ENCODE measurements around the gene GMPPA. TPM values are rescaled to one million over a fixed set of nuclear protein-coding genes. Genes with fewer than 3 reads are reported as not detected.
A peak's percentile ranks its signal among the peaks of the same experiment; 100 is the strongest.

The GMPPA gene
- total RNA-seq, 1 donor from 2014 or later = 35.8 TPM

DNA sequence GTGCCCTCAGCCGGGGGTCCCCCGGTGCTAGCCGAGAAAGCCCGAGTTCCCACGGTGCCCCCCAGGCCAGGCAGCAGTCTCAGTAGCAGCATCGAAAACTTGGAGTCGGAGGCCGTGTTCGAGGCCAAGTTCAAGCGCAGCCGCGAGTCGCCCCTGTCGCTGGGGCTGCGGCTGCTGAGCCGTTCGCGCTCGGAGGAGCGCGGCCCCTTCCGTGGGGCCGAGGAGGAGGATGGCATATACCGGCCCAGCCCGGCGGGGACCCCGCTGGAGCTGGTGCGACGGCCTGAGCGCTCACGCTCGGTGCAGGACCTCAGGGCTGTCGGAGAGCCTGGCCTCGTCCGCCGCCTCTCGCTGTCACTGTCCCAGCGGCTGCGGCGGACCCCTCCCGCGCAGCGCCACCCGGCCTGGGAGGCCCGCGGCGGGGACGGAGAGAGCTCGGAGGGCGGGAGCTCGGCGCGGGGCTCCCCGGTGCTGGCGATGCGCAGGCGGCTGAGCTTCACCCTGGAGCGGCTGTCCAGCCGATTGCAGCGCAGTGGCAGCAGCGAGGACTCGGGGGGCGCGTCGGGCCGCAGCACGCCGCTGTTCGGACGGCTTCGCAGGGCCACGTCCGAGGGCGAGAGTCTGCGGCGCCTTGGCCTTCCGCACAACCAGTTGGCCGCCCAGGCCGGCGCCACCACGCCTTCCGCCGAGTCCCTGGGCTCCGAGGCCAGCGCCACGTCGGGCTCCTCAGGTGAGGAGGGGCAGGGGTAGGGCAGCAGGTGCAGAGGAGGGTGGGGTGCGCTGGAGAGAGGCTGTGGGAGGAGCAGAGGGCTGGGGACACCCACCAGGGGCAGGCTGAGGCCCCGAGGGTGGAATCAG lies 14.1 kb upstream of the GMPPA start:
- no peak overlapping the region for H3K4me3 Mint-ChIP-seq (ENCODE audit: low read depth)
- peak; percentile 29 for DNase-seq (ENCODE audit: low spot score, unreplicated experiment)
- no peaks in the 10 kb centered on the region for H3K36me3 Mint-ChIP-seq (ENCODE audit: insufficient read depth)
- no peak overlapping the region for H3K27ac Mint-ChIP-seq
- peaks cover 69% of the 10 kb centered on the region for H3K27me3 Mint-ChIP-seq
- H3K4me1 Mint-ChIP-seq (ENCODE audit: low read depth) = no peaks in the 10 kb centered on the region
- TF ChIP-seq, protein P1, sequence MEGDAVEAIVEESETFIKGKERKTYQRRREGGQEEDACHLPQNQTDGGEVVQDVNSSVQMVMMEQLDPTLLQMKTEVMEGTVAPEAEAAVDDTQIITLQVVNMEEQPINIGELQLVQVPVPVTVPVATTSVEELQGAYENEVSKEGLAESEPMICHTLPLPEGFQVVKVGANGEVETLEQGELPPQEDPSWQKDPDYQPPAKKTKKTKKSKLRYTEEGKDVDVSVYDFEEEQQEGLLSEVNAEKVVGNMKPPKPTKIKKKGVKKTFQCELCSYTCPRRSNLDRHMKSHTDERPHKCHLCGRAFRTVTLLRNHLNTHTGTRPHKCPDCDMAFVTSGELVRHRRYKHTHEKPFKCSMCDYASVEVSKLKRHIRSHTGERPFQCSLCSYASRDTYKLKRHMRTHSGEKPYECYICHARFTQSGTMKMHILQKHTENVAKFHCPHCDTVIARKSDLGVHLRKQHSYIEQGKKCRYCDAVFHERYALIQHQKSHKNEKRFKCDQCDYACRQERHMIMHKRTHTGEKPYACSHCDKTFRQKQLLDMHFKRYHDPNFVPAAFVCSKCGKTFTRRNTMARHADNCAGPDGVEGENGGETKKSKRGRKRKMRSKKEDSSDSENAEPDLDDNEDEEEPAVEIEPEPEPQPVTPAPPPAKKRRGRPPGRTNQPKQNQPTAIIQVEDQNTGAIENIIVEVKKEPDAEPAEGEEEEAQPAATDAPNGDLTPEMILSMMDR (IDR thresholded peaks at IDR 0.05; ENCODE audit: unreplicated experiment) = no peak
- no peaks in the 10 kb centered on the region for H3K9me3 Mint-ChIP-seq (ENCODE audit: low read depth)

DNA sequence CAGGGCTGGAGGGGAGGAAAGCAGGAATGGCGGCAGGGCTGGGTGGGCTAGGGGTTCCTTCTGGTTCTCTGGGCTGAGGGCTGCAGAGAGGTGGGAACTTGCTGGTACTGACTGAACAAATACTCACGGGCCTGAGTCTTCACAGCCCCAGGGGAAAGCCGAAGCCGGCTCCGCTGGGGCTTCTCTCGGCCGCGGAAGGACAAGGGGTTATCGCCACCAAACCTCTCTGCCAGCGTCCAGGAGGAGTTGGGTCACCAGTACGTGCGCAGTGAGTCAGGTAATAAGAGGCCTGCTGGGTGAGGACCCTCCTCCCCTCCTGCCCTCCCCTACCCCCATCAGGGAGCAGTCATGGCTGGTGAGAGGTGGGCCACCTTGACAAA lies 13.5 kb upstream of the GMPPA start:
- Mint-ChIP-seq H3K27ac (no peak overlapping the region), H3K4me3 (ENCODE audit: low read depth) (peak overlapping the region; percentile 19), H3K27me3 (peaks cover 64% of the 10 kb centered on the region), H3K4me1 (ENCODE audit: low read depth) (no peaks in the 10 kb centered on the region), H3K9me3 (ENCODE audit: low read depth) (no peaks in the 10 kb centered on the region), H3K36me3 (ENCODE audit: insufficient read depth) (no peaks in the 10 kb centered on the region)
- TF ChIP-seq, protein P1 (IDR thresholded peaks at IDR 0.05; ENCODE audit: unreplicated experiment) = no peak
- no peak for DNase-seq (ENCODE audit: low spot score, unreplicated experiment)

DNA sequence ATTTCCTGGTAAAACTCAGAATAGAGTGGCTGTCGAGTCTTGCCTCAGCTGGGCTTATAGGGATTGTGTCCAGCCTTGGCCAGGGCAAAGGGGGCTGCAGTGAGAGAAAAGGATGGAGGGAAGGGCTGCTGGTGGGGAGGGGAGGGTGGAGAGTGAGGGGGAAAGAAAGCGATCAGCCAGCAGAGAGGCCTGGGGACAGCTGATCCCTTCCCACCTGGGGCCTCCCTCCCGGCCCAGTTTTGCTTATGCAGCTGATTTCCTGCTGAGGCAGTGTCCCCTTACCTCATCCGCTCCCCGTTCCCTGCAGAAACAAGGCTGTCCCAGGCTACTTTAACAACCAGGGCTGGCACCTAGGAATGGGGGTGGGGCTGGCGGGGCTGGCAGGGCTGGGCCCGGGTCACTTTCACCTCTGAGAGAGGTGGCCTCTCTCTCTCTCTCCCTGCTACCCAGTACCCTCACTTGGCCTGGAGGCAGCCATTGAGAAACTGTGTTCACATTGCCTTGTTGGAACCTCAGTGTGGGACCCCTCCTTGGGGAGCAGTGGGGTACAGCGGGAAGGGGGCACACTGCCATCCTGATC lies 12.2 kb upstream of the GMPPA start:
- H3K27ac Mint-ChIP-seq = no peak overlapping the region
- TF ChIP-seq, protein P1 (IDR thresholded peaks at IDR 0.05; ENCODE audit: unreplicated experiment) = no peak
- H3K4me3 Mint-ChIP-seq (ENCODE audit: low read depth) = no peak overlapping the region
- DNase-seq (ENCODE audit: low spot score, unreplicated experiment) = no peak
- H3K9me3 Mint-ChIP-seq (ENCODE audit: low read depth) = no peaks in the 10 kb centered on the region
- H3K27me3 Mint-ChIP-seq = peaks cover 60% of the 10 kb centered on the region
- no peaks in the 10 kb centered on the region for H3K36me3 Mint-ChIP-seq (ENCODE audit: insufficient read depth)
- H3K4me1 Mint-ChIP-seq (ENCODE audit: low read depth) = no peaks in the 10 kb centered on the region

DNA sequence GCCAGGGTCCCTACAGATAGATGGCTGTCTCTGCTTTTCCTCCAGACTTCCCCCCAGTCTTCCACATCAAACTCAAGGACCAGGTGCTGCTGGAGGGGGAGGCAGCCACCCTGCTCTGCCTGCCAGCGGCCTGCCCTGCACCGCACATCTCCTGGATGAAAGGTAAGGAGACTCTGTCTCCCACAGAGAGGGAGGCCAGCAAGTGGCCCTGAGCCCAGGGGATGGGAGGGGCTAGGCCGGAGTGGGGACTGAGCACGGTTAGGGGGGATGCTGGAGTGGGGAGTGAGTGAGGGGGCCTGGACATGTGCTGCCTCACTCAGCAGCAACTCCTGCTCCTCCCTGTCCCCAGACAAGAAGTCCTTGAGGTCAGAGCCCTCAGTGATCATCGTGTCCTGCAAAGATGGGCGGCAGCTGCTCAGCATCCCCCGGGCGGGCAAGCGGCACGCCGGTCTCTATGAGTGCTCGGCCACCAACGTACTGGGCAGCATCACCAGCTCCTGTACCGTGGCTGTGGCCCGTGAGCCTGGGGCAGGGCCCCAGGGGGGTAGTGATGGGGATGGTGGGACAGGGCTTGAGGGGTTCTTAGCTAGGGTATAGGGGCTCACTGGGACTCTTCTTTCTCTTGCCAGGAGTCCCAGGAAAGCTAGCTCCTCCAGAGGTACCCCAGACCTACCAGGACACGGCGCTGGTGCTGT lies 10.4 kb upstream of the GMPPA start:
- DNase-seq (ENCODE audit: low spot score, unreplicated experiment) = no peak
- Mint-ChIP-seq H3K36me3 (ENCODE audit: insufficient read depth) (no peaks in the 10 kb centered on the region), H3K9me3 (ENCODE audit: low read depth) (no peaks in the 10 kb centered on the region), H3K4me3 (ENCODE audit: low read depth) (no peak overlapping the region), H3K4me1 (ENCODE audit: low read depth) (no peaks in the 10 kb centered on the region), H3K27ac (no peak overlapping the region), H3K27me3 (peaks cover 60% of the 10 kb centered on the region)
- TF ChIP-seq, protein P1 (IDR thresholded peaks at IDR 0.05; ENCODE audit: unreplicated experiment) = no peak

DNA sequence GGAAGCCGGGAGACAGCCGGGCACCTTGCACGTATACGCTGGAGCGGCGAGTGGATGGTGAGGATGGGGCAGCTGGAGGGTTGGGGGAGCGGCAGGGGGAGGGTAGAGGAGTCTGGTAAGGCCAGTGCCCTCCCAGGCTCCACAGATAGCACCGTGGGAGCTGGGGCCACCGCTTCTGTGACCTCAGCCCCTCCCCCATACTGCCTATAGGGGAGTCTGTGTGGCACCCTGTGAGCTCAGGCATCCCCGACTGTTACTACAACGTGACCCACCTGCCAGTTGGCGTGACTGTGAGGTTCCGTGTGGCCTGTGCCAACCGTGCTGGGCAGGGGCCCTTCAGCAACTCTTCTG lies 9.9 kb upstream of the GMPPA start:
- Mint-ChIP-seq H3K9me3 (ENCODE audit: low read depth) (no peaks in the 10 kb centered on the region), H3K36me3 (ENCODE audit: insufficient read depth) (no peaks in the 10 kb centered on the region), H3K4me1 (ENCODE audit: low read depth) (no peaks in the 10 kb centered on the region), H3K4me3 (ENCODE audit: low read depth) (no peak overlapping the region), H3K27ac (no peak overlapping the region), H3K27me3 (peaks cover 65% of the 10 kb centered on the region)
- no peak for DNase-seq (ENCODE audit: low spot score, unreplicated experiment)
- TF ChIP-seq, protein P1 (IDR thresholded peaks at IDR 0.05; ENCODE audit: unreplicated experiment) = no peak

Measured in progenitor cell of endocrine pancreas (in vitro differentiated cells).